ENCODE results near the gene MAFB.

- TF ChIP-seq CTCF (IDR thresholded peaks at IDR 0.05) (no peak), POLR2A (IDR thresholded peaks at IDR 0.05) (no peak)
Measured at GRCh38 chr20:40690836-40691565, 2.0 kb upstream of the MAFB start.

Measured in Peyer's patch (tissue), 4 donors.